H1 (cell line): ENCODE measurements around the gene FCMR. TPM values are rescaled to one million over a fixed set of nuclear protein-coding genes. Genes with fewer than 3 reads are reported as not detected.

ENCODE experiments used
- CTCF ChIA-PET: fragments of 300-600 bp; sonication (Branson Sonifier 250); formaldehyde crosslinking; loops from one replicate; lab custom pipeline; 2021; ENCODE audit not compliant: partially characterized antibody; lab: Charles Lee
- POLR2A ChIA-PET: fragments of 300-600 bp; sonication (Branson Sonifier 250); formaldehyde crosslinking; loops from one replicate; lab custom pipeline; 2021; ENCODE audit warnings: inconsistent platforms; ENCODE audit not compliant: partially characterized antibody; lab: Charles Lee
- DNase-seq, 2 experiments: peaks; one replicate each; pipeline versions ENCODE4 v3.0.0 to v3.0.0-alpha.2; 2010 to 2022; ENCODE audit warnings: low spot score in 2 of 2, low read depth in 1 of 2, mixed read lengths in 1 of 2
- FAIRE-seq: peaks from 2 replicates; lab custom pipeline; 2011; peaks lifted over from hg19 to GRCh38; lab: Jason Lieb, UNC
- H2AFZ ChIP-seq: 2 replicates; pipeline ENCODE4 v1.8.1; 2012; ENCODE audit warnings: low read length, inconsistent platforms
- H2AK5ac ChIP-seq: 2 replicates; pipeline ENCODE4 v1.6.1; 2013; ENCODE audit warnings: low read depth, low read length
- H2BK120ac ChIP-seq: replicated peaks from 2 replicates; pipeline ENCODE3; 2013; ENCODE audit warnings: low read depth, low read length, inconsistent platforms
- H2BK12ac ChIP-seq: 2 replicates; pipeline ENCODE4 v1.6.1; 2013; ENCODE audit warnings: low read depth, low read length
- H2BK15ac ChIP-seq: 2 replicates; pipeline ENCODE4 v1.6.1; 2013; ENCODE audit warnings: low read length
- H2BK20ac ChIP-seq: 2 replicates; pipeline ENCODE4 v1.6.1; 2013; ENCODE audit warnings: low read length
- H2BK5ac ChIP-seq: 2 replicates; pipeline ENCODE4 v1.6.1; 2013; ENCODE audit warnings: low read depth, low read length
- H3K14ac ChIP-seq: 2 replicates; pipeline ENCODE4 v1.6.1; 2013; ENCODE audit warnings: inconsistent platforms; ENCODE audit not compliant: insufficient read length
- H3K18ac ChIP-seq: 2 replicates; pipeline ENCODE4 v1.6.1; 2013; ENCODE audit warnings: low read length; ENCODE audit errors: extremely low read depth
- H3K23ac ChIP-seq: 2 replicates; pipeline ENCODE4 v1.6.1; 2013; ENCODE audit warnings: inconsistent platforms; ENCODE audit not compliant: insufficient read length
- H3K23me2 ChIP-seq: 2 replicates; pipeline ENCODE4 v1.6.1; 2013; ENCODE audit warnings: low read depth, low read length
- H3K27ac ChIP-seq: 2 replicates; pipeline ENCODE4 v1.6.1; 2011; ENCODE audit warnings: low read depth, low read length, inconsistent platforms
- H3K27me3 ChIP-seq, 4 experiments: replicated peaks in 1 of 4; 1 replicate in 1 of 4; 2 replicates in 3 of 4; pipeline versions ENCODE4 v1.6.1 to v1.8.1; 2011 to 2013; ENCODE audit warnings: low read length in 3 of 4, mild to moderate bottlenecking in 3 of 4, inconsistent platforms in 2 of 4, mixed read lengths in 2 of 4, moderate library complexity in 1 of 4; ENCODE audit not compliant: control insufficient read depth in 3 of 4, insufficient read depth in 3 of 4; ENCODE audit errors: extremely low read depth in 1 of 4
- H3K36me3 ChIP-seq, 4 experiments: 2 replicates each; pipeline versions ENCODE4 v1.6.1 to v1.8.1; 2011 to 2013; ENCODE audit warnings: mild to moderate bottlenecking in 4 of 4, low read length in 3 of 4, moderate library complexity in 2 of 4, control low read depth in 1 of 4, inconsistent platforms in 1 of 4; ENCODE audit not compliant: insufficient read depth in 4 of 4, control insufficient read depth in 2 of 4
- H3K4ac ChIP-seq: replicated peaks from 2 replicates; pipeline ENCODE3; 2013; ENCODE audit warnings: low read length, low read depth, mixed read lengths, inconsistent platforms; ENCODE audit not compliant: insufficient read length
- H3K4me1 ChIP-seq, 4 experiments: replicated peaks in 1 of 4; 1 replicate in 1 of 4; 2 replicates in 3 of 4; pipeline versions ENCODE4 v1.6.1 to v1.8.1; 2011 to 2013; ENCODE audit warnings: low read length in 3 of 4, inconsistent platforms in 2 of 4, mixed read lengths in 1 of 4; ENCODE audit not compliant: insufficient read depth in 4 of 4, control insufficient read depth in 3 of 4
- H3K4me2 ChIP-seq, 2 experiments: 2 replicates each; pipeline versions ENCODE4 v1.6.1 to v1.8.1; 2011 to 2013; ENCODE audit warnings: low read depth in 2 of 2, low read length in 2 of 2, control low read depth in 1 of 2, inconsistent platforms in 1 of 2, mild to moderate bottlenecking in 1 of 2; ENCODE audit not compliant: insufficient read depth in 1 of 2
- H3K4me3 ChIP-seq, 4 experiments: fragments of 200-600, 300-600 bp in 1 of 4; sonication (generic), shearing (Covaris generic), sonication (Bioruptor Twin) in 1 of 4; 2 replicates each; pipeline versions ENCODE4 v1.5.1 to v1.8.1; 2011 to 2016; ENCODE audit warnings: low read length in 4 of 4, low read depth in 3 of 4, control low read depth in 2 of 4, inconsistent platforms in 2 of 4, mild to moderate bottlenecking in 2 of 4, mixed read lengths in 1 of 4, moderate library complexity in 1 of 4; ENCODE audit not compliant: insufficient read depth in 2 of 4; ENCODE audit errors: extremely low read depth in 1 of 4
- H3K56ac ChIP-seq: replicated peaks from 2 replicates; pipeline ENCODE3; 2013; ENCODE audit warnings: low read depth, mild to moderate bottlenecking, mixed read lengths, low read length, inconsistent platforms; ENCODE audit not compliant: insufficient read length
- H3K79me1 ChIP-seq: 2 replicates; pipeline ENCODE4 v1.6.1; 2013; ENCODE audit warnings: low read depth, low read length, control low read depth
- H3K79me2 ChIP-seq, 2 experiments: 2 replicates each; pipeline versions ENCODE4 v1.6.1 to v1.8.1; 2012 to 2013; ENCODE audit warnings: low read length in 2 of 2, mild to moderate bottlenecking in 2 of 2, inconsistent platforms in 1 of 2; ENCODE audit not compliant: insufficient read depth in 2 of 2, control insufficient read depth in 1 of 2
- H3K9ac ChIP-seq, 4 experiments: replicated peaks in 1 of 4; 1 replicate in 1 of 4; 2 replicates in 3 of 4; pipeline versions ENCODE4 v1.6.1 to v1.8.1; 2011 to 2013; ENCODE audit warnings: low read depth in 3 of 4, low read length in 3 of 4, control low read depth in 2 of 4, mild to moderate bottlenecking in 2 of 4, moderate library complexity in 2 of 4, inconsistent platforms in 1 of 4; ENCODE audit errors: extremely low read depth in 1 of 4
- H3K9me3 ChIP-seq, 2 experiments: 2 replicates each; pipeline versions ENCODE4 v1.6.1 to v1.8.1; 2012 to 2013; ENCODE audit warnings: mild to moderate bottlenecking in 2 of 2, moderate library complexity in 2 of 2, control low read depth in 1 of 2, inconsistent platforms in 1 of 2, low read depth in 1 of 2, low read length in 1 of 2, mixed read lengths in 1 of 2; ENCODE audit not compliant: insufficient read depth in 2 of 2
- H4K20me1 ChIP-seq, 2 experiments: replicated peaks in 1 of 2; 2 replicates each; pipeline versions ENCODE3 to v1.8.1; 2011 to 2013; ENCODE audit warnings: inconsistent platforms in 2 of 2, low read length in 2 of 2, mild to moderate bottlenecking in 1 of 2; ENCODE audit not compliant: insufficient read depth in 2 of 2, control insufficient read depth in 1 of 2
- H4K5ac ChIP-seq: 2 replicates; pipeline ENCODE4 v1.6.1; 2013; ENCODE audit warnings: low read length, low read depth, mixed read lengths, inconsistent platforms; ENCODE audit not compliant: insufficient read length
- H4K8ac ChIP-seq: 2 replicates; pipeline ENCODE4 v1.8.0; 2013; ENCODE audit warnings: mild to moderate bottlenecking, moderate library complexity, low read length, inconsistent platforms; ENCODE audit not compliant: insufficient read depth; ENCODE audit errors: extremely low read depth
- H4K91ac ChIP-seq: replicated peaks from 2 replicates; pipeline ENCODE3; 2013; ENCODE audit warnings: low read length, mixed read lengths, inconsistent platforms; ENCODE audit not compliant: insufficient read length
- CBX8 ChIP-seq: fragments of 300-800, 300-1000 bp; sonication (generic); IDR thresholded peaks from 2 replicates; pipeline ENCODE4 v1.7.1; 2016; ENCODE audit warnings: low read depth, low read length, borderline replicate concordance
- GABPA ChIP-seq: IDR thresholded peaks from 2 replicates; pipeline ENCODE4 v1.6.1; 2011; ENCODE audit warnings: mild to moderate bottlenecking, low read length, moderate library complexity, borderline replicate concordance; ENCODE audit not compliant: insufficient read depth
- HDAC6 ChIP-seq: IDR thresholded peaks from one replicate; pipeline ENCODE4 v1.7.1; 2012; ENCODE audit warnings: low read depth, mild to moderate bottlenecking, inconsistent platforms, low read length, moderate library complexity
- SAP30 ChIP-seq: fragments of 300-600 bp; sonication (generic); IDR thresholded peaks from 2 replicates; pipeline ENCODE4 v1.7.1; 2012; ENCODE audit warnings: low read length, moderate library complexity, mild to moderate bottlenecking, inconsistent platforms; ENCODE audit not compliant: insufficient read depth, insufficient replicate concordance
- SP4 ChIP-seq: IDR thresholded peaks from 2 replicates; pipeline ENCODE4 v1.6.1; 2012; ENCODE audit warnings: low read length, inconsistent platforms
- WGBS, 2 experiments: shearing (Covaris generic) in 1 of 2; methylation state at CpG; one replicate each; pipeline versions ENCODE4 v1.1.6 to v1.1.7; 2013 to 2015; ENCODE audit warnings: low lambda C conversion rate in 2 of 2, mixed read lengths in 2 of 2, inconsistent platforms in 1 of 2, low coverage in 1 of 2, missing lambda C conversion rate in 1 of 2; ENCODE audit not compliant: insufficient replicate concordance in 2 of 2, insufficient coverage in 1 of 2, insufficient read length in 1 of 2; ENCODE audit errors: extremely low coverage in 1 of 2, missing lambda C conversion rate in 1 of 2; 5-methylcytosine and 5-hydroxymethylcytosine counted together
- polyA plus RNA-seq, 7 experiments: library from polyadenylated mRNA; depleted of rRNA in 3 of 7; stranded (reverse) in 5 of 7; unstranded in 2 of 7; fragments of >200 nt in 5 of 7; fragments of 200-250 nt in 2 of 7; gene quantifications; 1 replicate in 5 of 7; 2 replicates in 1 of 7; 4 replicates in 1 of 7; pipeline versions ENCODE4 v1.2.1 to v1.2.3, GENCODE V29; 2011 to 2013; ENCODE audit warnings: missing spikeins in 2 of 7, mixed read lengths in 2 of 7
- total RNA-seq: library from RNA; stranded (reverse); fragmentation: NEBNext Ultra II Directional; extraction: Animal tissue kit (Norgen Biotek cat#: 25700); gene quantifications from 2 replicates; pipeline ENCODE4 v1.2.1, GENCODE V29; 2021

The FCMR gene
- total and polyA plus RNA-seq, 2 of the 8 experiments (the other 6 are each of a cell fraction or from before 2014, with no cell fraction given): 0.53 TPM; not detected in 1

- H4K91ac ChIP-seq: no peak overlapping the region
- H3K23ac ChIP-seq: no peak overlapping the region
- no peaks in the 10 kb centered on the region for H3K4me1 ChIP-seq
- FAIRE-seq (no peak), DNase-seq (no peak)
- H3K9ac ChIP-seq: no peak overlapping the region
- H2AK5ac ChIP-seq: no peak overlapping the region
- CTCF ChIA-PET: interaction anchor here (0.7 to 13.8 kb wide), 28 partner anchors 14 to 322 kb away, joined by 3 to 226 read pairs (median 4); partner anchors contain the start of genes C1orf116, FCMR and PIGR
- H2BK12ac ChIP-seq: no peak overlapping the region
- POLR2A ChIA-PET: no interaction called here
- no peak overlapping the region for H4K5ac ChIP-seq
- no peaks in the 10 kb centered on the region for H3K36me3 ChIP-seq
- no peak overlapping the region for H3K4ac ChIP-seq
- no peak overlapping the region; the same call in 1 of the 2 replicates for H4K8ac ChIP-seq
- no peaks in the 10 kb centered on the region for H3K79me2 ChIP-seq
- H3K27ac ChIP-seq: no peak overlapping the region
- no peaks in the 10 kb centered on the region for H3K27me3 ChIP-seq
- H2BK15ac ChIP-seq: no peak overlapping the region
- no peaks in the 10 kb centered on the region for H3K23me2 ChIP-seq
- H3K14ac ChIP-seq: no peak overlapping the region
- no peak overlapping the region for H3K18ac ChIP-seq
- H2BK5ac ChIP-seq: no peak overlapping the region
- no peaks in the 10 kb centered on the region for H3K79me1 ChIP-seq
- WGBS, 2 experiments: 100% methylated on average over 5 of the region's 8 CpGs; no CpG with 5 or more reads in 1 of the 2 experiments
- H3K56ac ChIP-seq: no peak overlapping the region
- H3K4me3 ChIP-seq: no peak overlapping the region
- H2AFZ ChIP-seq: no peak overlapping the region
- no peak overlapping the region for H2BK120ac ChIP-seq
- no peak overlapping the region for H2BK20ac ChIP-seq
- H4K20me1 ChIP-seq: no peaks in the 10 kb centered on the region
- no peaks in the 10 kb centered on the region for H3K9me3 ChIP-seq
- no peak overlapping the region for H3K4me2 ChIP-seq
- TF ChIP-seq GABPA (no peak), HDAC6 (no peak), SAP30 (no peak), SP4 (no peak), CBX8 (no peak)
Measured at GRCh38 chr1:206932177-206932576, 10.4 kb upstream of the FCMR start.
